ENCODE results near the gene FBXL13. TPM values are rescaled to one million over a fixed set of nuclear protein-coding genes. Genes with fewer than 3 reads are reported as not detected.

The FBXL13 gene
- total and polyA plus RNA-seq, 10 of the 15 experiments (the other 5 are each of a cell fraction or from before 2014, with no cell fraction given), result 0.08 to 0.95 (median 0.28) TPM; not detected in 2

DNA sequence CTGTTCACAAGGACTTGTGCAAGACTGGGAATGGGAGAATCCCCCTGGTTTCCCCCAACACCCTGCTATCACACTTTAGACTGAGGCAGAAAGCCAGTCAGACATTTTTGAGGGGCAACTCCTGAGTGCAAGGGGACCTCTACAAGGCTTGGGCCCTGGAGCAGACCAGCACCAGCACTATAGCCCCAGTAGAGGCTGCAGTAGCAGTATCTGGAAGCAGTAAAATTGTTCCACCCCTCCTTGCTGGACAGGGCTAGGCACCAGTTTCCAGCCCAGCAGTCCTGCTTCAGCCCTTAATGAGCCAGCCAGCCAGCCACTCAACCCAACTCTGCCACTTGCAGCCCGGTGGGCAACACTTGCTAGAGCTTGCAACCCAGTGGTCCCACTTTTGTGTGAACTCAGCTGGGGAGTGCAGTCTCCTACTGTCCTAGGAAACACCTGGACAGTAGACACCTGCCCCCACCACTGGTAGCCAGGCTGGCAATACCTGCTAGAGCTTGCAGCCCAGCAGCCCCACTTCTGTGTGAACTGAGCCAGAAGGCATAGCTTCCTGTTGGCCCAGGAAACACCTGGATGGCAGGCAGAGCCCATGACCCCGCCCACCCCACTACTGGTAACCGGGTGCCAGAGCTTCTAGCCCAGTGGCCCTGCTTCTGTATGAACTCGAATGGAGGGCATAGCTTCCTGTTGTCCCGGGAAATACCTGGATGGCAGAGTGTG, 65.0 kb downstream of the FBXL13 start:
- WGBS (ENCODE audit: insufficient coverage, insufficient replicate concordance, low lambda C conversion rate, missing lambda C conversion rate), result 0% methylated on average over 4 of the region's 5 CpGs
- POLR2A ChIA-PET, result no interaction called here
- Histone ChIP-seq H4K20me1 (ENCODE audit: control insufficient read depth, insufficient read depth) (no peaks in the 10 kb centered on the region), H2AFZ (ENCODE audit: control insufficient read depth, low read depth, low read length) (no peak overlapping the region), H3K4me1 (ENCODE audit: control insufficient read depth, insufficient read depth, low read length) (no peaks in the 10 kb centered on the region), H3K9me3 (replicated peaks; ENCODE audit: control insufficient read depth, insufficient read depth, low read length) (no peaks in the 10 kb centered on the region), H3K4me2 (ENCODE audit: control insufficient read depth, insufficient read depth) (no peak overlapping the region), H3K4me3 (no peak overlapping the region), H3K9ac (ENCODE audit: control insufficient read depth, insufficient read depth, low read length) (no peak overlapping the region), H3K27me3 (replicated peaks in 1 of 2; ENCODE audit: control insufficient read depth in 2 of 2, insufficient read depth in 2 of 2, low read length in 1 of 2) (no peaks in the 10 kb centered on the region), H3K36me3 (ENCODE audit: control insufficient read depth in 2 of 2, insufficient read depth in 2 of 2, low read length in 1 of 2) (no peaks in the 10 kb centered on the region), H3K79me2 (ENCODE audit: control insufficient read depth, insufficient read depth, low read length) (no peaks in the 10 kb centered on the region), H3K27ac (ENCODE audit: control insufficient read depth, insufficient read depth) (no peak overlapping the region)
- BruUV-seq (replicated peaks), result no TSS peak
- RAD21 ChIA-PET (ENCODE audit: unreplicated experiment), result no interaction called here
- SMC1A ChIA-PET (ENCODE audit: uncharacterized antibody, unreplicated experiment), result interaction anchor here (1.0 kb wide), 1 partner anchor 15 kb away, joined by 3 read pairs; no protein-coding TSS in a partner anchor
- in situ Hi-C loops (cut with MboI) (no loop called here), intact Hi-C loops (cut with micrococcal nuclease; ENCODE audit: unreplicated experiment) (no loop called here)
- TF ChIP-seq POLR2A (IDR thresholded peaks at IDR 0.05; ENCODE audit: low read depth, low read length) (no peak), HDAC2 (IDR thresholded peaks at IDR 0.05) (no peak), RUNX3 (IDR thresholded peaks at IDR 0.05; ENCODE audit: low read length) (no peak), CHD1 (IDR thresholded peaks at IDR 0.05; ENCODE audit: low read depth, low read length) (no peak), CHD4 (IDR thresholded peaks at IDR 0.05) (no peak), SUZ12 (IDR thresholded peaks at IDR 0.05; ENCODE audit: unreplicated experiment) (no peak), BCL11A (IDR thresholded peaks at IDR 0.05; ENCODE audit: low read depth, low read length) (no peak), RAD21 (IDR thresholded peaks at IDR 0.05; ENCODE audit: insufficient read depth, low read depth, low read length) (no peak), IRF4 (IDR thresholded peaks at IDR 0.05; ENCODE audit: low read depth, low read length) (no peak), MEF2A (IDR thresholded peaks at IDR 0.05; ENCODE audit: insufficient read depth, low read depth, low read length) (no peak), NFYB (IDR thresholded peaks at IDR 0.05; ENCODE audit: insufficient read depth, low read depth, low read length) (no peak), ATF7 (IDR thresholded peaks at IDR 0.05; ENCODE audit: low read depth) (no peak)
- TF ChIP-seq, protein P1, sequence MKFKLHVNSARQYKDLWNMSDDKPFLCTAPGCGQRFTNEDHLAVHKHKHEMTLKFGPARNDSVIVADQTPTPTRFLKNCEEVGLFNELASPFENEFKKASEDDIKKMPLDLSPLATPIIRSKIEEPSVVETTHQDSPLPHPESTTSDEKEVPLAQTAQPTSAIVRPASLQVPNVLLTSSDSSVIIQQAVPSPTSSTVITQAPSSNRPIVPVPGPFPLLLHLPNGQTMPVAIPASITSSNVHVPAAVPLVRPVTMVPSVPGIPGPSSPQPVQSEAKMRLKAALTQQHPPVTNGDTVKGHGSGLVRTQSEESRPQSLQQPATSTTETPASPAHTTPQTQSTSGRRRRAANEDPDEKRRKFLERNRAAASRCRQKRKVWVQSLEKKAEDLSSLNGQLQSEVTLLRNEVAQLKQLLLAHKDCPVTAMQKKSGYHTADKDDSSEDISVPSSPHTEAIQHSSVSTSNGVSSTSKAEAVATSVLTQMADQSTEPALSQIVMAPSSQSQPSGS (IDR thresholded peaks at IDR 0.05; ENCODE audit: low read length), result no peak
- TF ChIP-seq, protein P2, sequence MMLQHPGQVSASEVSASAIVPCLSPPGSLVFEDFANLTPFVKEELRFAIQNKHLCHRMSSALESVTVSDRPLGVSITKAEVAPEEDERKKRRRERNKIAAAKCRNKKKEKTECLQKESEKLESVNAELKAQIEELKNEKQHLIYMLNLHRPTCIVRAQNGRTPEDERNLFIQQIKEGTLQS (IDR thresholded peaks at IDR 0.05; ENCODE audit: borderline replicate concordance, extremely low read depth, low read depth, low read length), result no peak
- TF ChIP-seq, protein P3, sequence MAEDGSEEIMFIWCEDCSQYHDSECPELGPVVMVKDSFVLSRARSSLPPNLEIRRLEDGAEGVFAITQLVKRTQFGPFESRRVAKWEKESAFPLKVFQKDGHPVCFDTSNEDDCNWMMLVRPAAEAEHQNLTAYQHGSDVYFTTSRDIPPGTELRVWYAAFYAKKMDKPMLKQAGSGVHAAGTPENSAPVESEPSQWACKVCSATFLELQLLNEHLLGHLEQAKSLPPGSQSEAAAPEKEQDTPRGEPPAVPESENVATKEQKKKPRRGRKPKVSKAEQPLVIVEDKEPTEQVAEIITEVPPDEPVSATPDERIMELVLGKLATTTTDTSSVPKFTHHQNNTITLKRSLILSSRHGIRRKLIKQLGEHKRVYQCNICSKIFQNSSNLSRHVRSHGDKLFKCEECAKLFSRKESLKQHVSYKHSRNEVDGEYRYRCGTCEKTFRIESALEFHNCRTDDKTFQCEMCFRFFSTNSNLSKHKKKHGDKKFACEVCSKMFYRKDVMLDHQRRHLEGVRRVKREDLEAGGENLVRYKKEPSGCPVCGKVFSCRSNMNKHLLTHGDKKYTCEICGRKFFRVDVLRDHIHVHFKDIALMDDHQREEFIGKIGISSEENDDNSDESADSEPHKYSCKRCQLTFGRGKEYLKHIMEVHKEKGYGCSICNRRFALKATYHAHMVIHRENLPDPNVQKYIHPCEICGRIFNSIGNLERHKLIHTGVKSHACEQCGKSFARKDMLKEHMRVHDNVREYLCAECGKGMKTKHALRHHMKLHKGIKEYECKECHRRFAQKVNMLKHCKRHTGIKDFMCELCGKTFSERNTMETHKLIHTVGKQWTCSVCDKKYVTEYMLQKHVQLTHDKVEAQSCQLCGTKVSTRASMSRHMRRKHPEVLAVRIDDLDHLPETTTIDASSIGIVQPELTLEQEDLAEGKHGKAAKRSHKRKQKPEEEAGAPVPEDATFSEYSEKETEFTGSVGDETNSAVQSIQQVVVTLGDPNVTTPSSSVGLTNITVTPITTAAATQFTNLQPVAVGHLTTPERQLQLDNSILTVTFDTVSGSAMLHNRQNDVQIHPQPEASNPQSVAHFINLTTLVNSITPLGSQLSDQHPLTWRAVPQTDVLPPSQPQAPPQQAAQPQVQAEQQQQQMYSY (CRISPR knock-in tag; IDR thresholded peaks at IDR 0.05), result no peak
- CTCF ChIA-PET, result no interaction called here
- no peak for ATAC-seq
- no peak for DNase-seq (ENCODE audit: low read depth, low spot score)
- no peak for FAIRE-seq

All from GM12878 (cell line).